ENCODE results near the gene EFCAB11. TPM values are rescaled to one million over a fixed set of nuclear protein-coding genes. Genes with fewer than 3 reads are reported as not detected.

The EFCAB11 gene
- total and polyA plus RNA-seq, 2 donors (not counting 1 experiment from before 2014, with no cell fraction given), result 2.6 to 4.0 TPM

DNA sequence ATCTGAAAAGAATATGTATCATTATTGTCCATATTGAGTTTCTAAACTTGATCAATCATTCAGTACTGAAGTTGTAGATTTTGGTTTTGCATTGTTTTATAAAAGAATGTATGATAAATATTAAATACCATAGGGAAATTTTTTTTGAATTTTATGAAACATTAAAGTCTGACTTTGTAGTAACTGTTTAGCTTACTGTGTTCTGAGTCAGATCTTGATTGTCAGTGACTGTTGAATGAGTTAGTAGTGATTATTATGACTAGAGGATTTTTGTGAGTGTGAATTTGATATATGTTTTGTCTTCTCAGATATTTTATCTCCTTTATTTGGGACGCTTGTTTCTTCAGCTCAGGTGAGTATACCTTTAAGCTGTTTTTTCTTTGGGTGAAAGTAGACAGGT, 11.3 kb upstream of the EFCAB11 start:
- Histone ChIP-seq H3K4me2 (ENCODE audit: extremely low read depth, insufficient read depth, low read length) (no peak overlapping the region), H3K79me2 (ENCODE audit: control insufficient read depth, insufficient read depth, low read length) (peaks cover under 1% of the 10 kb centered on the region), H3K9me3 (ENCODE audit: control insufficient read depth, insufficient read depth, low read depth, low read length) (no peaks in the 10 kb centered on the region), H3K4me3 (replicated peaks in 1 of 4; ENCODE audit: control extremely low read depth in 1 of 4, insufficient read depth in 1 of 4, low read depth in 3 of 4, low read length in 4 of 4) (no peak overlapping the region), H4K20me1 (ENCODE audit: control insufficient read depth, extremely low read depth, insufficient read depth, low read length) (no peaks in the 10 kb centered on the region), H3K27me3 (ENCODE audit: control insufficient read depth, insufficient read depth, low read length) (no peaks in the 10 kb centered on the region), H3K9ac (ENCODE audit: insufficient read depth, low read length) (no peak overlapping the region), H2AFZ (ENCODE audit: low read length) (no peak overlapping the region), H3K27ac (ENCODE audit: insufficient read depth, low read length) (no peak overlapping the region), H3K4me1 (ENCODE audit: control insufficient read depth, extremely low read depth, insufficient read depth, low read length) (no peaks in the 10 kb centered on the region), H3K36me3 (ENCODE audit: control insufficient read depth, insufficient read depth, low read length) (peaks cover 9% of the 10 kb centered on the region)
- TF ChIP-seq EZH2 (IDR thresholded peaks at IDR 0.05; ENCODE audit: low read length, missing control alignments), result no peak
- TF ChIP-seq CTCF (conservative IDR thresholded peaks at IDR 0.05 in 1 of 2, IDR thresholded peaks at IDR 0.05 in 1 of 2; ENCODE audit: low read depth in 1 of 2, low read length in 2 of 2), result no peak
- DNase-seq (ENCODE audit: low read depth in 2 of 2), result no peak

- Histone ChIP-seq H3K36me3 (ENCODE audit: control insufficient read depth, insufficient read depth, low read length) (peaks cover 5% of the 10 kb centered on the region), H3K4me2 (ENCODE audit: extremely low read depth, insufficient read depth, low read length) (no peak overlapping the region), H3K27me3 (ENCODE audit: control insufficient read depth, insufficient read depth, low read length) (no peaks in the 10 kb centered on the region), H3K79me2 (ENCODE audit: control insufficient read depth, insufficient read depth, low read length) (peaks cover 3% of the 10 kb centered on the region), H4K20me1 (ENCODE audit: control insufficient read depth, extremely low read depth, insufficient read depth, low read length) (no peaks in the 10 kb centered on the region), H3K4me3 (replicated peaks in 1 of 4; ENCODE audit: control extremely low read depth in 1 of 4, insufficient read depth in 1 of 4, low read depth in 3 of 4, low read length in 4 of 4) (no peak overlapping the region), H2AFZ (ENCODE audit: low read length) (no peak overlapping the region), H3K4me1 (ENCODE audit: control insufficient read depth, extremely low read depth, insufficient read depth, low read length) (no peaks in the 10 kb centered on the region), H3K9me3 (ENCODE audit: control insufficient read depth, insufficient read depth, low read depth, low read length) (no peaks in the 10 kb centered on the region), H3K27ac (ENCODE audit: insufficient read depth, low read length) (no peak overlapping the region), H3K9ac (ENCODE audit: insufficient read depth, low read length) (no peak overlapping the region)
- no peak for DNase-seq (ENCODE audit: low read depth in 2 of 2)
- TF ChIP-seq CTCF (conservative IDR thresholded peaks at IDR 0.05 in 1 of 2, IDR thresholded peaks at IDR 0.05 in 1 of 2; ENCODE audit: low read depth in 1 of 2, low read length in 2 of 2) (no peak), EZH2 (IDR thresholded peaks at IDR 0.05; ENCODE audit: low read length, missing control alignments) (no peak)
Measured at GRCh38 chr14:89963288-89963978, 8.9 kb upstream of the EFCAB11 start.

DNA sequence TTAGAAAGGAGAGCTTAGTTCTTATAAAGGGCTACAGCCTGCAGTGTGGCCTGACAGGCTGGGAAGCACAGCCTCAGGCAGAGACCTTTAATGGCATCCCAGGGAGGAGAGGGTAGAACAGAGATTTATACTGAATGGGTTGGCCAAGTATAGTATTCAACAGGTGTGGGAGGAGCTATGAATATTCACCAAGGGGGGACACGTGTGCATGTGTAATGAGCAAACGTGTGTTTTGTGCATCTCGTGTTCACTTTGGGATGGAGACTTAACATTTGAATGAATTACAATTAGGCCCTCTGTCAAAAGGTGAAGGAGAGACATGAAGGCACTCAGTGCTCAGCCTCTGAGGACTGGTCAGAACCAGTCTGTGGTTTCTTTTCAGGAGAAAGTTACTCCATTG, 6.4 kb upstream of the EFCAB11 start:
- Histone ChIP-seq H3K4me1 (ENCODE audit: control insufficient read depth, extremely low read depth, insufficient read depth, low read length) (no peaks in the 10 kb centered on the region), H3K36me3 (ENCODE audit: control insufficient read depth, insufficient read depth, low read length) (no peaks in the 10 kb centered on the region), H4K20me1 (ENCODE audit: control insufficient read depth, extremely low read depth, insufficient read depth, low read length) (no peaks in the 10 kb centered on the region), H3K79me2 (ENCODE audit: control insufficient read depth, insufficient read depth, low read length) (peaks cover 20% of the 10 kb centered on the region), H2AFZ (ENCODE audit: low read length) (no peak overlapping the region), H3K9ac (ENCODE audit: insufficient read depth, low read length) (no peak overlapping the region), H3K9me3 (ENCODE audit: control insufficient read depth, insufficient read depth, low read depth, low read length) (no peaks in the 10 kb centered on the region), H3K4me3 (replicated peaks in 1 of 4; ENCODE audit: control extremely low read depth in 1 of 4, insufficient read depth in 1 of 4, low read depth in 3 of 4, low read length in 4 of 4) (no peak overlapping the region), H3K27ac (ENCODE audit: insufficient read depth, low read length) (no peak overlapping the region), H3K27me3 (ENCODE audit: control insufficient read depth, insufficient read depth, low read length) (no peaks in the 10 kb centered on the region), H3K4me2 (ENCODE audit: extremely low read depth, insufficient read depth, low read length) (no peak overlapping the region)
- DNase-seq (ENCODE audit: low read depth in 2 of 2), result no peak
- no peak for TF ChIP-seq EZH2 (IDR thresholded peaks at IDR 0.05; ENCODE audit: low read length, missing control alignments)
- no peak for TF ChIP-seq CTCF (conservative IDR thresholded peaks at IDR 0.05 in 1 of 2, IDR thresholded peaks at IDR 0.05 in 1 of 2; ENCODE audit: low read depth in 1 of 2, low read length in 2 of 2)

Measured in fibroblast of lung (primary cell).